GM10847 (cell line): ENCODE measurements around the gene STAP1.

ENCODE experiments used
- POLR2A ChIP-seq: IDR thresholded peaks from 2 replicates; pipeline ENCODE4 v1.6.1; 2011; ENCODE audit not compliant: insufficient read length; ENCODE audit errors: extremely low read depth

The STAP1 gene

GRCh38 chr4:67550451-67550850, 8.1 kb upstream of the STAP1 start:
- TF ChIP-seq POLR2A = no peak

GRCh38 chr4:67550857-67551256, 7.7 kb upstream of the STAP1 start:
- TF ChIP-seq POLR2A = no peak

GRCh38 chr4:67554096-67554495, 4.4 kb upstream of the STAP1 start:
- TF ChIP-seq POLR2A = no peak

GRCh38 chr4:67555447-67555846, 3.1 kb upstream of the STAP1 start:
- TF ChIP-seq POLR2A = no peak

GRCh38 chr4:67556436-67556835, 2.1 kb upstream of the STAP1 start:
- no peak for TF ChIP-seq POLR2A

- TF ChIP-seq POLR2A = no peak
Observed at GRCh38 chr4:67565284-67565683, 6.8 kb downstream of the STAP1 start.

GRCh38 chr4:67566335-67566734, 7.8 kb downstream of the STAP1 start:
- TF ChIP-seq POLR2A = no peak

GRCh38 chr4:67568820-67569219, 10.3 kb downstream of the STAP1 start:
- no peak for TF ChIP-seq POLR2A

GRCh38 chr4:67570537-67570936, 12.0 kb downstream of the STAP1 start:
- no peak for TF ChIP-seq POLR2A

GRCh38 chr4:67571975-67572374, 13.4 kb downstream of the STAP1 start:
- TF ChIP-seq POLR2A = no peak

GRCh38 chr4:67573193-67573592, 14.7 kb downstream of the STAP1 start:
- no peak for TF ChIP-seq POLR2A

- no peak for TF ChIP-seq POLR2A
Observed at GRCh38 chr4:67575232-67576058, 16.9 kb downstream of the STAP1 start.

- TF ChIP-seq POLR2A = no peak
Observed at GRCh38 chr4:67576059-67576466, 17.5 kb downstream of the STAP1 start.

- no peak for TF ChIP-seq POLR2A
Observed at GRCh38 chr4:67576538-67576937, 18.0 kb downstream of the STAP1 start.

GRCh38 chr4:67580577-67580976, 22.1 kb downstream of the STAP1 start:
- TF ChIP-seq POLR2A = no peak

GRCh38 chr4:67581208-67581857, 22.8 kb downstream of the STAP1 start:
- TF ChIP-seq POLR2A = no peak
